DOHH2 (cell line): ENCODE results near the gene GLRX5.

Source experiments
- EZH2phosphoT487 ChIP-seq: fragments of 200-600 bp; sonication (generic); IDR thresholded peaks from 2 replicates; pipeline ENCODE4 v1.6.1; 2017; ENCODE audit warnings: borderline replicate concordance, mild to moderate bottlenecking, antibody characterized with exemption, low read length, moderate library complexity, mixed read lengths
- TF ChIP-seq, protein P1 (sequence below): fragments of 200-600 bp; sonication (generic); IDR thresholded peaks from one replicate; pipeline ENCODE4 v1.5.1; 2014; ENCODE audit warnings: antibody characterized with exemption, mild to moderate bottlenecking, low read depth, low read length; ENCODE audit not compliant: poor library complexity, severe bottlenecking

DNA sequence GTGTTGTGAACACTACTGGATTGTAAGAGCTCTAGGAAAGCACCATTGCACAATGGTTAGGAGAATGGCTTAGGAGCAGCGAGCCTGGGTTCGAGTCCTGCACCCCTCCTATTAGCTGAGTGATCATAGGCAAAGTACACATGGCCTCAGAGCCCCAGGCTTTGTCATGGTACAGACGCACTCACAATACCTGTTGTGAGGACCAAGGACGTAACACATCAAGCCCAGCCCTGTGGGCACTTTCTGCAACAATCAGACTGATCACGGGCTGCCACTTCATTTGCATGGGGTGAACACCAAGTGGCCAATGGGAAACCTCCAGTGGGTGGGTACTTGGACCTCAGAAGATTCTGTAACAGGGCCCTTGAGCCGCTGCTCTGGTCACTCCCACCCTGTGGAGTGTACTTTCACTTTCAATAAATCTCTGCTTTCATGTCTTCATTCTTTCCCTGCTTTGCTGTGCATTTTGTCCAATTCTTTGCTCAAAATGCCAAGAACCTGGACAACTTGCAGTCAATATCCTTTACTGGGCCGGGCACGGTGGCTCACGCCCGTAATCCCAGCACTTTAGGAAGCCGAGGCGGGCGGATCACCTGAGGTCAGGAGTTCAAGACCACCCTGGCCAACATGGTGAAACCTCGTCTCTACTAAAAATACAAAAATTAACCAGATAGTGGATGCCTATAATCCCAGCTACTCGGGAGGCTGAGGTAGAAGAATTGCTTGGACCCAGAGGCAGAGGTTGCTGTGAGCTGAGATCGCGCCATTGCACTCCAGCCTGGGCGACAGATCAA lies 28.2 kb downstream of the GLRX5 start:
- TF ChIP-seq, protein P1, sequence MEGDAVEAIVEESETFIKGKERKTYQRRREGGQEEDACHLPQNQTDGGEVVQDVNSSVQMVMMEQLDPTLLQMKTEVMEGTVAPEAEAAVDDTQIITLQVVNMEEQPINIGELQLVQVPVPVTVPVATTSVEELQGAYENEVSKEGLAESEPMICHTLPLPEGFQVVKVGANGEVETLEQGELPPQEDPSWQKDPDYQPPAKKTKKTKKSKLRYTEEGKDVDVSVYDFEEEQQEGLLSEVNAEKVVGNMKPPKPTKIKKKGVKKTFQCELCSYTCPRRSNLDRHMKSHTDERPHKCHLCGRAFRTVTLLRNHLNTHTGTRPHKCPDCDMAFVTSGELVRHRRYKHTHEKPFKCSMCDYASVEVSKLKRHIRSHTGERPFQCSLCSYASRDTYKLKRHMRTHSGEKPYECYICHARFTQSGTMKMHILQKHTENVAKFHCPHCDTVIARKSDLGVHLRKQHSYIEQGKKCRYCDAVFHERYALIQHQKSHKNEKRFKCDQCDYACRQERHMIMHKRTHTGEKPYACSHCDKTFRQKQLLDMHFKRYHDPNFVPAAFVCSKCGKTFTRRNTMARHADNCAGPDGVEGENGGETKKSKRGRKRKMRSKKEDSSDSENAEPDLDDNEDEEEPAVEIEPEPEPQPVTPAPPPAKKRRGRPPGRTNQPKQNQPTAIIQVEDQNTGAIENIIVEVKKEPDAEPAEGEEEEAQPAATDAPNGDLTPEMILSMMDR = no peak
- no peak for TF ChIP-seq EZH2phosphoT487
